Subcutaneous abdominal adipose tissue (tissue), 5 donors: ENCODE data around the gene RCL1.
"Not testable (repeated sequence)": the region's sequence is repeated elsewhere in the genome, so short reads cannot be mapped to it uniquely, and the experiment has no call there.

Experiments used
- H3K27ac ChIP-seq: one replicate; pipeline ENCODE4 v1.7.0; 2013; ENCODE audit warnings: low read depth, mild to moderate bottlenecking, inconsistent platforms, low read length, moderate library complexity
- H3K27me3 ChIP-seq, 5 donors: one replicate each; pipeline ENCODE4 v1.7.0; 2013; ENCODE audit warnings: low read length in 5 of 5, inconsistent platforms in 1 of 5; ENCODE audit not compliant: control insufficient read depth in 5 of 5, insufficient read depth in 4 of 5
- H3K36me3 ChIP-seq, 5 donors: one replicate each; pipeline ENCODE4 v1.7.0; 2013; ENCODE audit warnings: low read length in 5 of 5; ENCODE audit not compliant: control insufficient read depth in 5 of 5, insufficient read depth in 5 of 5
- H3K4me1 ChIP-seq, 5 donors: one replicate each; pipeline ENCODE4 v1.7.0; 2013; ENCODE audit warnings: low read length in 5 of 5, mild to moderate bottlenecking in 3 of 5, moderate library complexity in 1 of 5; ENCODE audit not compliant: control insufficient read depth in 5 of 5, insufficient read depth in 5 of 5
- H3K4me3 ChIP-seq, 5 donors: one replicate each; pipeline ENCODE4 v1.7.0; 2013; ENCODE audit warnings: low read length in 5 of 5, low read depth in 1 of 5
- H3K9ac ChIP-seq, 5 donors: one replicate each; pipeline ENCODE4 v1.7.0; 2013; ENCODE audit warnings: low read length in 5 of 5, mild to moderate bottlenecking in 4 of 5, moderate library complexity in 3 of 5
- H3K9me3 ChIP-seq, 5 donors: one replicate each; pipeline ENCODE4 v1.7.0; 2013; ENCODE audit warnings: low read length in 5 of 5; ENCODE audit not compliant: control insufficient read depth in 5 of 5
- donor health status: healthy.
- donor health status: healthy.
- donor health status: healthy.
- donor health status: healthy.
- donor health status: healthy.

Gene RCL1

GRCh38 chr9:4762108-4762885, 30.4 kb upstream of the RCL1 start:
- peak overlapping the region in 3 of 5 donors; percentile 30 to 69 (median 45) for H3K9ac ChIP-seq

DNA sequence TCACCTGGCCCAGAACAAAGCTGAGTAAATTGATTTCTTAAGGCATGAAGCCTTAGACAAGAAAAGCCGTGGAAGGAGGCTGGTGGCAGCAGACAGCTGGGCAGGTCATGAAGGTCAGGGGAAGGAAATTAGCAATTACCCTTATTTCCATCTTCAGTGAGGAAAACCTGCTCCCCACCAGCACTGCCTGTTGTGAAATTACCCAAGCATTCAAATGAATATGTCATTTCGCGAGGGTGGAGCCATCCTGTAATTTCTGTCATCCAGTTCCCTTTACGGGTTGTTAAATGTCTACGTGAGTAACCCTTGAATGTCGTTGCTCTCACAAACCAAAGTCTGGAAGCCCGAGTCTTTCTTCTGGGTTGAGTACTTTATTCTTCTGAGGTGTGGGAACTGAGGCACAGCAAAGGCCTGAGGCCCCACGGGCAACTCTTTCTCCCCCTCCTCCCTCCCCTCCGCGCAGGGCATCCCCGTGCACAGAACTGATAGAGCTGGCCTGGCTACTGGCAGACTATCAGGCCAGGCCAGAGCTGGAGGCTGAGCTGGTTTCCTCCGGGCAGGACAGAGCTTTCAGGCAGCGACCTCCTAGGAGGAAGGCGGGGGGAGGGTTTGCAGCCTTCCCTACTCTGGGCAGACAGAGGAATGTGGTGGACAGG, 29.7 kb upstream of the RCL1 start:
- no peaks in the 10 kb centered on the region for H3K36me3 ChIP-seq
- H3K4me3 ChIP-seq, result peak overlapping the region; percentile 7 to 53 (median 44)
- no peaks in the 10 kb centered on the region for H3K9me3 ChIP-seq
- H3K9ac ChIP-seq, result peak overlapping the region in 3 of 5 donors; percentile 30 to 69 (median 45)
- no peaks in the 10 kb centered on the region for H3K27me3 ChIP-seq
- H3K27ac ChIP-seq, result peak overlapping the region; percentile 28
- peaks cover 0 to 41% (median 20%) of the 10 kb centered on the region in 5 donors for H3K4me1 ChIP-seq

More at GRCh38 chr9:4762108-4762885, 30.4 kb upstream of the RCL1 start:
- Histone ChIP-seq H3K9me3 (no peaks in the 10 kb centered on the region), H3K36me3 (no peaks in the 10 kb centered on the region), H3K4me3 (peak overlapping the region; percentile 7 to 53 (median 44)), H3K4me1 (peaks cover 0 to 41% (median 20%) of the 10 kb centered on the region in 5 donors), H3K27me3 (no peaks in the 10 kb centered on the region), H3K27ac (no peak overlapping the region)

DNA sequence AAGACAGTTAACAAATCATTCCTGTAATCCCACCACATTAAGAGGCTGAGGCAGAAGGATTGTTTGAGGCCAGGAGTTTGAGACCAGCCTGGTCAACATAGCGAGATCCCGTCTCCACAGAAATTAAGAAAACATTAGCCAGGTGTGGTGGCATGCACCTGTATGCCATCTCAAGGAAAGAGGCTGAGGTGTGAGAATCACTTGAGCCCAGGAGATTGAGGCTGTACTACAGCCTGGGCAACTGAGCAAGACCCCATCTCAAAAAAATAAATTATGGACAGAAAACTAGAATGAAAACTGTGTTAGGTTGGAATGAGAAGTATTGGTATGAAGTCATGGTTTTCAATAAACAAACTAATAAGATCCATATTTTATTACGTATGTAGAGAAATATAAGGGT, 28.7 kb upstream of the RCL1 start:
- no peak overlapping the region for H3K4me3 ChIP-seq
- no peaks in the 10 kb centered on the region for H3K9me3 ChIP-seq
- no peaks in the 10 kb centered on the region for H3K36me3 ChIP-seq
- no peak overlapping the region for H3K27ac ChIP-seq
- no peaks in the 10 kb centered on the region for H3K27me3 ChIP-seq
- peaks cover 0 to 41% (median 20%) of the 10 kb centered on the region in 5 donors for H3K4me1 ChIP-seq
- no peak overlapping the region for H3K9ac ChIP-seq

DNA sequence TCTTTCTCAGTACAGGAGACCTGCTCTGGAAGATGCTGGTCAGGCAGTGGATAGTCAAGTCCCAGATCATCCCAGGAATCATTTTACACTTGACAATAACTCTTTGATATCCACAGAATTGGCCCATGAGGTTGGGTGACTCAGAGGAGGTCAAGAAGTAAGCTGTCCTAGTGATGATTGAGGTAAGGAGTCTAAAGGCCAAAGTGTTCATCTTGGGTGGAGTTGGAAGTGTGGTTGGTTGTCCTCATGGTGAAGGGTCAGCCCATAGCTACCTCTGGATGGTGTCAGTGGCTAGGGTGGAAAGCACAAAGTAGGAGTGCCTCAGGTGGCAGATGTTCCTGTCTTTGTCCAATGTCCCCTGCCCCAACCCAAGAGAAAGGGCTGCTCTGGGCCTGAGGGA, 24.1 kb upstream of the RCL1 start:
- Histone ChIP-seq H3K4me3 (no peak overlapping the region), H3K27ac (no peak overlapping the region)

GRCh38 chr9:4769321-4770080, 23.2 kb upstream of the RCL1 start:
- H3K4me1 ChIP-seq, result peaks cover 0 to 11% (median 6%) of the 10 kb centered on the region in 5 donors
- H3K36me3 ChIP-seq, result no peaks in the 10 kb centered on the region
- no peaks in the 10 kb centered on the region for H3K27me3 ChIP-seq
- H3K9ac ChIP-seq, result no peak overlapping the region
- H3K27ac ChIP-seq, result no peak overlapping the region
- H3K9me3 ChIP-seq, result no peaks in the 10 kb centered on the region
- no peak overlapping the region for H3K4me3 ChIP-seq

More for the DNA sequence above, 24.1 kb upstream of the RCL1 start:
- H3K9ac ChIP-seq, result no peak overlapping the region
- H3K4me1 ChIP-seq, result peaks cover 0 to 6% (median 2%) of the 10 kb centered on the region in 5 donors
- H3K9me3 ChIP-seq, result no peaks in the 10 kb centered on the region
- H3K36me3 ChIP-seq, result no peaks in the 10 kb centered on the region
- no peaks in the 10 kb centered on the region for H3K27me3 ChIP-seq

GRCh38 chr9:4771788-4772187, 21.0 kb upstream of the RCL1 start:
- H3K27me3 ChIP-seq, result no peaks in the 10 kb centered on the region
- H3K4me3 ChIP-seq, result no peak overlapping the region

DNA sequence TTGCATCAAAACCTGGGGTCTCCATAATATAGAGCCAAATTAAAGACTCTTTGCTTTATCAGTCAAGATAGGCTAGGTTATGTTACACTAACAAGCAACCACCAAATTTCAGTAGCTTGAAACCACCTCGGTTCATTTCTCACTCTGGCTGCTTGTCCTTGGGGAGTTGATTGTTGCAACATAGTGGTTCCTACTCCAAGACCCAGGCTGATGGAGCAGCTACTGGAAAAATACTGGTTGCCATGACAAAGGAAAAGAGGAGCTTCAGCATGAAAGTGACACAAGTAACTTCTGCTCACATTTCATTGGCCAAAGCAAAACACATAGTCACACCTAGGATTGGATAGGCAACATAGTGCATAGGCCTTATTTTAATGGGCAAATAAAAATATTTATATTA, 18.5 kb upstream of the RCL1 start:
- Histone ChIP-seq H3K36me3 (no peaks in the 10 kb centered on the region), H3K9ac (no peak overlapping the region), H3K27ac (no peak overlapping the region), H3K4me1 (peaks cover 0 to 11% (median 6%) of the 10 kb centered on the region in 5 donors), H3K9me3 (no peaks in the 10 kb centered on the region), H3K4me3 (no peak overlapping the region), H3K27me3 (no peaks in the 10 kb centered on the region)

More at GRCh38 chr9:4771788-4772187, 21.0 kb upstream of the RCL1 start:
- Histone ChIP-seq H3K4me1 (peaks cover 0 to 11% (median 6%) of the 10 kb centered on the region in 5 donors), H3K9ac (no peak overlapping the region), H3K9me3 (no peaks in the 10 kb centered on the region), H3K27ac (no peak overlapping the region), H3K36me3 (no peaks in the 10 kb centered on the region)

- not testable (repeated sequence) for H3K27ac ChIP-seq, H3K9me3 ChIP-seq, H3K36me3 ChIP-seq, H3K9ac ChIP-seq, H3K4me3 ChIP-seq, H3K27me3 ChIP-seq
- H3K4me1 ChIP-seq, result peaks cover 0 to 11% (median 6%) of the 10 kb centered on the region in 5 donors
Measured at GRCh38 chr9:4774958-4775357, 17.8 kb upstream of the RCL1 start.

DNA sequence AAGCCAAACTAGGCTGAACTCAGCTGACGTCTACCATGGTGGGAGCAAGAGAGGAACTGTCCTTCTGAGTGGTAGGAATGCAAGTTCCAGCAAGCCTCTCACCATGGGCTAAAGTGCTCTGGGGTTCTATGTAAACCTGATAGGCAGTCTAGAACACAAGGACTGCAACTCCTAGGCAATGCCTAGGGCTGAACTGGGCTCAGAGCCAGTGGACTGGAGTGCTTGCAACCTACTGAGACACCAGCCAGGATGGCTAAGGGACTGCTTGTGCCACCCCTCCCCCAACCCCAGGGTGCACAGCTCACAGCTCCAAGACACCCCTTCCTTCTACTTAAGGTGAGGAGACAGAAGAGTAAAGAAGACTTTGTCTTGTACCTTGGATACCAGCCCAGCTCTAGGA, 12.1 kb upstream of the RCL1 start:
- Histone ChIP-seq H3K4me3 (no peak overlapping the region), H3K36me3 (no peaks in the 10 kb centered on the region), H3K9ac (no peak overlapping the region), H3K4me1 (peaks cover 0 to 4% (median 0%) of the 10 kb centered on the region in 5 donors), H3K27me3 (no peaks in the 10 kb centered on the region), H3K27ac (no peak overlapping the region), H3K9me3 (no peaks in the 10 kb centered on the region)
